ENCODE results near the gene RBM10. TPM values are rescaled to one million over a fixed set of nuclear protein-coding genes. Genes with fewer than 3 reads are reported as not detected.

The RBM10 gene
- total RNA-seq, 1 experiment from 2014 or later = 55.8 TPM

DNA sequence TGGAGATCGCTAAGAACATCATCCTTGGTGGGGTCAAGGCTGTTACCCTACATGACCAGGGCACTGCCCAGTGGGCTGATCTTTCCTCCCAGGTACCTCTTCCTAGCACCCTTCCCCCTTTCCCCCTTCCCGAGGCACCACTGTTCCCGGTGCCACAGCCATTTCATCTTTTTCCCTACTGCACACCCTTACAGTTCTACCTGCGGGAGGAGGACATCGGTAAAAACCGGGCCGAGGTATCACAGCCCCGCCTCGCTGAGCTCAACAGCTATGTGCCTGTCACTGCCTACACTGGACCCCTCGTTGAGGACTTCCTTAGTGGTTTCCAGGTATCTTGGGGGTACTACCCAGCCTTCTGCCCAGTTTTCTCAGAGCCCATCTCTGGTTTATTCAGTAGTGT, 54.3 kb downstream of the RBM10 start:
- TF ChIP-seq CTCF (conservative IDR thresholded peaks at IDR 0.05) = no peak
- H3K27ac Mint-ChIP-seq = 0 out of 7 replicates have a peak overlapping the region, but pooled peaks of 2 of the 3 experiments have one; percentile 28 to 97
- peaks cover 42 to 47% of the 10 kb centered on the region in 2 experiments for H3K4me1 Mint-ChIP-seq

More for the DNA sequence above, 54.3 kb downstream of the RBM10 start:
- no peak overlapping the region for H3K4me2 ChIP-seq (ENCODE audit: insufficient read depth, insufficient read length, low read length)
- no peak for DNase-seq
- no CpG with 5 or more reads among the region's 10 CpGs for WGBS (ENCODE audit: extremely low coverage, insufficient read length, low lambda C conversion rate)
- no peaks in the 10 kb centered on the region for H3K27me3 ChIP-seq (ENCODE audit: insufficient read depth, low read length)
- no peak overlapping the region for H3K18ac ChIP-seq (ENCODE audit: insufficient read length, low read depth, low read length)
- Mint-ChIP-seq H3K9me3 (peaks cover 0 to 2% of the 10 kb centered on the region in 2 experiments; a peak in 3 of 5 replicates), H3K36me3 (ENCODE audit: insufficient read depth in 1 of 3, low read depth in 3 of 3) (peaks cover 92 to 98% (median 98%) of the 10 kb centered on the region in 3 experiments), H3K4me3 (no peak overlapping the region), H3K27me3 (ENCODE audit: low read depth) (no peaks in the 10 kb centered on the region)
- H3K27ac ChIP-seq (ENCODE audit: insufficient read length, low read depth, low read length) = no peak overlapping the region
- H3K9ac ChIP-seq (ENCODE audit: extremely low read depth, insufficient read length, low read length) = no peak overlapping the region
- no peak overlapping the region; the same call in 1 of the 2 replicates for H3K4ac ChIP-seq (ENCODE audit: low read depth, low read length)
- no peak overlapping the region for H2BK12ac ChIP-seq (ENCODE audit: insufficient read length, low read depth, low read length)
- peaks cover 15% of the 10 kb centered on the region; the same call in 1 of the 2 replicates for H3K4me1 ChIP-seq (ENCODE audit: insufficient read depth, low read length)
- no peak overlapping the region for H2AK5ac ChIP-seq (ENCODE audit: insufficient read length, low read length)
- no peaks in the 10 kb centered on the region for H4K20me1 ChIP-seq (ENCODE audit: control insufficient read depth, insufficient read depth, insufficient read length)
- H3K23me2 ChIP-seq (ENCODE audit: insufficient read length, low read depth, low read length, poor library complexity, severe bottlenecking) = peaks cover 7% of the 10 kb centered on the region
- no peaks in the 10 kb centered on the region for H3K9me3 ChIP-seq (ENCODE audit: control insufficient read depth, low read depth, low read length)
- no peak overlapping the region for H3K56ac ChIP-seq (ENCODE audit: insufficient read length, low read depth, low read length)
- H2BK120ac ChIP-seq (ENCODE audit: low read depth, low read length, poor library complexity, severe bottlenecking) = no peak overlapping the region
- no peak overlapping the region for H4K5ac ChIP-seq (ENCODE audit: insufficient read length, low read depth, low read length)
- H3K79me2 ChIP-seq (ENCODE audit: insufficient read depth, low read length) = peaks cover 35% of the 10 kb centered on the region; the same call in 1 of the 2 replicates
- H3K79me1 ChIP-seq (ENCODE audit: insufficient read depth, low read depth, low read length, poor library complexity, severe bottlenecking) = peaks cover 15% of the 10 kb centered on the region
- H3T11ph ChIP-seq (ENCODE audit: low read length) = no peak overlapping the region
- no peak overlapping the region for H4K8ac ChIP-seq (replicated peaks; ENCODE audit: insufficient read length, low read depth, low read length)
- no peak overlapping the region for H2BK20ac ChIP-seq (ENCODE audit: low read depth, low read length, poor library complexity, severe bottlenecking)
- H2BK15ac ChIP-seq (ENCODE audit: low read depth, low read length) = no peak overlapping the region
- H3K23ac ChIP-seq (ENCODE audit: insufficient read length, low read depth, low read length) = no peak overlapping the region
- H3K14ac ChIP-seq (ENCODE audit: insufficient read depth, low read length) = no peak overlapping the region
- peak overlapping the region; percentile 38 for H4K91ac ChIP-seq (ENCODE audit: insufficient read length, low read depth, low read length)
- H2AFZ ChIP-seq (ENCODE audit: low read length) = no peak overlapping the region
- no peak overlapping the region for H2BK5ac ChIP-seq (ENCODE audit: insufficient read length, low read length)
